HepG2 (cell line): ENCODE data around the gene AEBP1. TPM values are rescaled to one million over a fixed set of nuclear protein-coding genes. Genes with fewer than 3 reads are reported as not detected.

Experiments used
- EP300 ChIP-seq, 3 experiments: sonication (generic) in 1 of 3; formaldehyde crosslinking in 1 of 3; IDR thresholded peaks; 2 replicates each; pipeline versions ENCODE4 v1.5.1 to v1.6.1; 2011 to 2020; ENCODE audit warnings: low read depth in 2 of 3, low read length in 2 of 3, borderline replicate concordance in 1 of 3, improper control_type of control experiment in 1 of 3, mild to moderate bottlenecking in 1 of 3, missing genetic modification reagents in 1 of 3, moderate library complexity in 1 of 3
- HINFP ChIP-seq: sonication (generic); formaldehyde crosslinking; IDR thresholded peaks from 2 replicates; pipeline ENCODE4 v1.4.0; 2020; ENCODE audit warnings: low read depth, mild to moderate bottlenecking, missing genetic modification reagents
- KDM3A ChIP-seq: IDR thresholded peaks from 2 replicates; pipeline ENCODE4 v1.6.1; 2018; ENCODE audit warnings: low read depth, missing compliant biosample characterization
- KDM5B ChIP-seq: sonication (generic); formaldehyde crosslinking; IDR thresholded peaks from 2 replicates; pipeline ENCODE4 v1.4.0; 2020; ENCODE audit warnings: missing genetic modification reagents, mild to moderate bottlenecking, borderline replicate concordance
- MTF2 ChIP-seq: sonication (generic); formaldehyde crosslinking; IDR thresholded peaks from 2 replicates; pipeline ENCODE4 v1.5.0; 2020; ENCODE audit warnings: missing genetic modification reagents, borderline replicate concordance
- POLR2A ChIP-seq, 2 experiments: IDR thresholded peaks; 2 replicates each; pipeline ENCODE4 v1.6.1; 2011; ENCODE audit warnings: low read depth in 2 of 2, low read length in 2 of 2, mild to moderate bottlenecking in 1 of 2, moderate library complexity in 1 of 2; ENCODE audit not compliant: insufficient read depth in 1 of 2
- RARA ChIP-seq: IDR thresholded peaks from 2 replicates; pipeline ENCODE4 v1.6.1; 2016; ENCODE audit warnings: missing genetic modification reagents, missing compliant biosample characterization
- TAF1 ChIP-seq: sonication (generic); formaldehyde crosslinking; IDR thresholded peaks from 2 replicates; pipeline ENCODE4 v1.4.0; 2020; ENCODE audit warnings: missing genetic modification reagents
- ZNF292 ChIP-seq: sonication (generic); formaldehyde crosslinking; IDR thresholded peaks from 2 replicates; pipeline ENCODE4 v1.8.1; 2022; ENCODE audit warnings: mild to moderate bottlenecking, low read depth, missing genetic modification reagents, borderline replicate concordance
- ZNF564 ChIP-seq: sonication (generic); formaldehyde crosslinking; IDR thresholded peaks from 2 replicates; pipeline ENCODE4 v1.8.1; 2023; ENCODE audit warnings: mild to moderate bottlenecking, missing genetic modification reagents
- ZNF609 ChIP-seq: sonication (generic); formaldehyde crosslinking; IDR thresholded peaks from 2 replicates; pipeline ENCODE4 v1.4.0; 2020; ENCODE audit warnings: mild to moderate bottlenecking, missing genetic modification reagents, borderline replicate concordance
- ZNF776 ChIP-seq: sonication (generic); formaldehyde crosslinking; IDR thresholded peaks from 2 replicates; pipeline ENCODE4 v1.4.0; 2020; ENCODE audit warnings: mild to moderate bottlenecking, missing genetic modification reagents
- ZSCAN12 ChIP-seq: sonication (generic); formaldehyde crosslinking; IDR thresholded peaks from 2 replicates; pipeline ENCODE4 v1.9.0; 2021; ENCODE audit warnings: mild to moderate bottlenecking, missing genetic modification reagents
- polyA plus RNA-seq, 8 experiments: library from polyadenylated mRNA; depleted of rRNA in 3 of 8; stranded (reverse) in 7 of 8; unstranded in 1 of 8; fragments of >200 nt; fragmentation: Illumina TruSeq in 4 of 8; extraction: Trizol in 4 of 8; gene quantifications; 2 replicates each; pipeline versions ENCODE4 v1.2.1 to v1.2.3, GENCODE V29; 2011 to 2016; ENCODE audit warnings: low read depth in 4 of 8, missing spikeins in 1 of 8, mixed read lengths in 1 of 8; ENCODE audit not compliant: insufficient read depth in 1 of 8
- total RNA-seq, 5 experiments: library from RNA; depleted of rRNA; stranded (reverse); fragments of >200 nt; fragmentation: Illumina TruSeq; extraction: Trizol; gene quantifications; 2 replicates each; pipeline ENCODE4 v1.2.3, GENCODE V29; 2016; ENCODE audit warnings: low read depth in 1 of 5
- TF ChIP-seq, protein P1 (sequence below): sonication (generic); formaldehyde crosslinking; IDR thresholded peaks from 2 replicates; pipeline ENCODE4 v1.8.0; 2022; ENCODE audit warnings: mild to moderate bottlenecking, missing genetic modification reagents
- TF ChIP-seq, protein P2 (sequence below): sonication (generic); formaldehyde crosslinking; IDR thresholded peaks from 2 replicates; pipeline ENCODE4 v1.5.1; 2020; ENCODE audit warnings: mild to moderate bottlenecking, missing genetic modification reagents, moderate library complexity

The AEBP1 gene
- total and polyA plus RNA-seq, 2 of the 13 experiments (the other 11 are each of a cell fraction or from before 2014, with no cell fraction given) = 0.22 to 0.55 TPM

DNA sequence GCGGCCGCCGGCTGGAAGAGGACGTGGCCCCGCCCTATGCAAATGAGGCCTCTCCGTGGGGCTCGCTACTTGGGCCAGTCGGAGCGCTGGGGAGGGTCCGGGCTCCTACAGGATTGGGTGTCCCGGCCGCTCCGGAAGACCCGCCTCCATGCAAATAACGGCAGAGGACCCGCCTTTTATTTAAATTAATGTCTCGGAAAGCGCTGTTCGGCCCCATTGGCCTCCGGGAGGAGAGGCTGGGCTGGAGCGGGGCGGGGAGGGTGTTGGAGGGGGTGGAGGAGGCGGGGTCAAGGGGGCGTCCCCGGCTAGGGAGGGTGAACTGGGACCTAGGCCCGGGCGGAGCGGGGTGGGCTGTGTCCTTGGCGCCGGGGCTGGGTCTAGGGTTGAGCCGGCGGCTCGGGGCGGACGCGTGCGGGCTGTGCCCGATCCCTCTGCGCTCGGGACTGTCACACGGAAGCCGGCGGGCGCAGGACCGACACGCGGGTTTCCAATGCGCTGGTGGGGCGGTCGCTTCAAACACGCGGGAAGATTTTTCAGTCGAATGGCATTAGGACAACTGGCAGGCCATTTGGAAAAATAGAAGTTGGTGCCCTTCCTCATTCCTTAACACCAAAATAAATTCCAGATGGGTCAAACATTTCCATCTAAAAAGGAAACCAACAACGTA is 21.5 kb upstream of the AEBP1 start (continued):
- no peak for TF ChIP-seq EP300 (IDR thresholded peaks at IDR 0.05; ENCODE audit: low read depth in 2 of 2, low read length in 2 of 2)
- TF ChIP-seq EP300 (CRISPR knock-in tag; IDR thresholded peaks at IDR 0.05; ENCODE audit: borderline replicate concordance) = no peak
- TF ChIP-seq TAF1 (CRISPR knock-in tag) = no peak
- no peak; the same call in 1 of the 2 replicates for TF ChIP-seq MTF2
- no peak for TF ChIP-seq ZNF609 (CRISPR knock-in tag)
- TF ChIP-seq ZNF292 (CRISPR knock-in tag) = no peak
- TF ChIP-seq, protein P1, sequence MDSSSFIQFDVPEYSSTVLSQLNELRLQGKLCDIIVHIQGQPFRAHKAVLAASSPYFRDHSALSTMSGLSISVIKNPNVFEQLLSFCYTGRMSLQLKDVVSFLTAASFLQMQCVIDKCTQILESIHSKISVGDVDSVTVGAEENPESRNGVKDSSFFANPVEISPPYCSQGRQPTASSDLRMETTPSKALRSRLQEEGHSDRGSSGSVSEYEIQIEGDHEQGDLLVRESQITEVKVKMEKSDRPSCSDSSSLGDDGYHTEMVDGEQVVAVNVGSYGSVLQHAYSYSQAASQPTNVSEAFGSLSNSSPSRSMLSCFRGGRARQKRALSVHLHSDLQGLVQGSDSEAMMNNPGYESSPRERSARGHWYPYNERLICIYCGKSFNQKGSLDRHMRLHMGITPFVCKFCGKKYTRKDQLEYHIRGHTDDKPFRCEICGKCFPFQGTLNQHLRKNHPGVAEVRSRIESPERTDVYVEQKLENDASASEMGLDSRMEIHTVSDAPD = no peak
- TF ChIP-seq ZSCAN12 = no peak
- no peak for TF ChIP-seq ZNF776
- TF ChIP-seq KDM3A (CRISPR knock-in tag) = no peak
- 0 out of 2 replicates have a peak, but pooled peaks have one; percentile 45 for TF ChIP-seq RARA
- no peak; the same call in 1 of the 2 replicates for TF ChIP-seq KDM5B (CRISPR knock-in tag)
- TF ChIP-seq ZNF564 (CRISPR knock-in tag) = no peak
- peak in 1 of 2 experiments; percentile 75; a peak in 2 of 4 replicates for TF ChIP-seq POLR2A (IDR thresholded peaks at IDR 0.05; ENCODE audit: insufficient read depth in 1 of 2, low read depth in 2 of 2, low read length in 2 of 2)
- TF ChIP-seq HINFP = no peak
- TF ChIP-seq, protein P2, sequence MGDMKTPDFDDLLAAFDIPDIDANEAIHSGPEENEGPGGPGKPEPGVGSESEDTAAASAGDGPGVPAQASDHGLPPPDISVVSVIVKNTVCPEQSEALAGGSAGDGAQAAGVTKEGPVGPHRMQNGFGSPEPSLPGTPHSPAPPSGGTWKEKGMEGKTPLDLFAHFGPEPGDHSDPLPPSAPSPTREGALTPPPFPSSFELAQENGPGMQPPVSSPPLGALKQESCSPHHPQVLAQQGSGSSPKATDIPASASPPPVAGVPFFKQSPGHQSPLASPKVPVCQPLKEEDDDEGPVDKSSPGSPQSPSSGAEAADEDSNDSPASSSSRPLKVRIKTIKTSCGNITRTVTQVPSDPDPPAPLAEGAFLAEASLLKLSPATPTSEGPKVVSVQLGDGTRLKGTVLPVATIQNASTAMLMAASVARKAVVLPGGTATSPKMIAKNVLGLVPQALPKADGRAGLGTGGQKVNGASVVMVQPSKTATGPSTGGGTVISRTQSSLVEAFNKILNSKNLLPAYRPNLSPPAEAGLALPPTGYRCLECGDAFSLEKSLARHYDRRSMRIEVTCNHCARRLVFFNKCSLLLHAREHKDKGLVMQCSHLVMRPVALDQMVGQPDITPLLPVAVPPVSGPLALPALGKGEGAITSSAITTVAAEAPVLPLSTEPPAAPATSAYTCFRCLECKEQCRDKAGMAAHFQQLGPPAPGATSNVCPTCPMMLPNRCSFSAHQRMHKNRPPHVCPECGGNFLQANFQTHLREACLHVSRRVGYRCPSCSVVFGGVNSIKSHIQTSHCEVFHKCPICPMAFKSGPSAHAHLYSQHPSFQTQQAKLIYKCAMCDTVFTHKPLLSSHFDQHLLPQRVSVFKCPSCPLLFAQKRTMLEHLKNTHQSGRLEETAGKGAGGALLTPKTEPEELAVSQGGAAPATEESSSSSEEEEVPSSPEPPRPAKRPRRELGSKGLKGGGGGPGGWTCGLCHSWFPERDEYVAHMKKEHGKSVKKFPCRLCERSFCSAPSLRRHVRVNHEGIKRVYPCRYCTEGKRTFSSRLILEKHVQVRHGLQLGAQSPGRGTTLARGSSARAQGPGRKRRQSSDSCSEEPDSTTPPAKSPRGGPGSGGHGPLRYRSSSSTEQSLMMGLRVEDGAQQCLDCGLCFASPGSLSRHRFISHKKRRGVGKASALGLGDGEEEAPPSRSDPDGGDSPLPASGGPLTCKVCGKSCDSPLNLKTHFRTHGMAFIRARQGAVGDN (CRISPR knock-in tag) = peak; percentile 44; the same call in 1 of the 2 replicates
